ENCODE data around the gene SERPINA12. TPM values are rescaled to one million over a fixed set of nuclear protein-coding genes. Genes with fewer than 3 reads are reported as not detected.

The SERPINA12 gene
- total RNA-seq, 1 experiment from 2014 or later = not detected

DNA sequence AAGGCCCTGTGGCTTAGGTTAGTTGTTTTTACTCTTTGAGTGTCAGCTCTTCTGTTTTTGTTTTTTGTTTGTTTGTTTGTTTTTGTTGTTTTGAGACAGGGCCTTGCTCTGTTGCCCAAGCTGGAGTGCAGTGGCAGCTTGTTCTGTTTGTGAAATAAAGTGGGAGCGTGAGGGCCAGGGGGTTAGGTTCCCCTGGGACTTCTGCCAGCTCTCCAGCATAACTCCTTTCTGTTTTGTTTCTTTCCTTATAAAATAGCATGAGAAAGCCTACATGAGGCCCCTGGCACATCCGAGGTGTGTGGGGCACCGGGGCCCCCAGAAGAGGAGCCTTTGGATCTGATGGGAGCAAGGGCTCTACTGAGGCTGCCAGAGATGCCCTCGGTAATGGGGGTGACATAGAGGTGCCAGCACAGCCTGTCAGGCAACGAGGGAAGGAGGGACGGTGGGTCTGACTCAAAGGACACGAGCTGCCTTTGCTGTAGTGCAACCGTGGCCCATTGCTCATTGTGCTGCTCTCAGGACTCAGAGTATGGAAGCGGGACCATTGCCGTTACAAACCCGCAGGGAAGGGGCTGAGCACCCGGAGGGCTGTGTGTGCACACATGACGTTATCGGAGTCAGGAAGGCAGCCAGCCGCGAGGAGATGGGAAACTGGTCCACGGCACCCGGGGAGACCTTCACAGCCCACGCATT, 47.6 kb downstream of the SERPINA12 start:
- intact Hi-C loops (cut with micrococcal nuclease) = no loop called here
- H3K27me3 ChIP-seq (ENCODE audit: insufficient read depth, low read length) = peaks cover 14% of the 10 kb centered on the region
- DNase-seq (ENCODE audit: low read depth, low spot score) (no peak), ATAC-seq (no peak)
- H2AFZ ChIP-seq (ENCODE audit: low read depth, low read length, poor library complexity, severe bottlenecking) = no peak overlapping the region
- no TSS peak for BruUV-seq (replicated peaks)
- H3K4me2 ChIP-seq (ENCODE audit: low read length) = no peak overlapping the region
- no peak overlapping the region for H3K27ac ChIP-seq (ENCODE audit: low read depth, low read length)
- ChIA-PET POLR2A (no interaction called here), RAD21 (ENCODE audit: low non-redundant PET in 1 of 2, low total read pairs in 2 of 2, uncharacterized antibody in 2 of 2, unreplicated experiment in 2 of 2) (no interaction called here), CTCF (interaction anchor here (0.8 kb wide), 1 partner anchor 28 kb away, joined by 4 read pairs; no protein-coding TSS in a partner anchor)
- no peak for TF ChIP-seq CBX3 (IDR thresholded peaks at IDR 0.05; ENCODE audit: low read depth)
- TF ChIP-seq ELF1 (IDR thresholded peaks at IDR 0.05; ENCODE audit: borderline replicate concordance, low read depth) = no peak
- TF ChIP-seq ZNF274 (IDR thresholded peaks at IDR 0.05; ENCODE audit: low read depth, low read length) = no peak
- TF ChIP-seq SIN3A (IDR thresholded peaks at IDR 0.05; ENCODE audit: low read depth) = no peak
- TF ChIP-seq, protein P1, sequence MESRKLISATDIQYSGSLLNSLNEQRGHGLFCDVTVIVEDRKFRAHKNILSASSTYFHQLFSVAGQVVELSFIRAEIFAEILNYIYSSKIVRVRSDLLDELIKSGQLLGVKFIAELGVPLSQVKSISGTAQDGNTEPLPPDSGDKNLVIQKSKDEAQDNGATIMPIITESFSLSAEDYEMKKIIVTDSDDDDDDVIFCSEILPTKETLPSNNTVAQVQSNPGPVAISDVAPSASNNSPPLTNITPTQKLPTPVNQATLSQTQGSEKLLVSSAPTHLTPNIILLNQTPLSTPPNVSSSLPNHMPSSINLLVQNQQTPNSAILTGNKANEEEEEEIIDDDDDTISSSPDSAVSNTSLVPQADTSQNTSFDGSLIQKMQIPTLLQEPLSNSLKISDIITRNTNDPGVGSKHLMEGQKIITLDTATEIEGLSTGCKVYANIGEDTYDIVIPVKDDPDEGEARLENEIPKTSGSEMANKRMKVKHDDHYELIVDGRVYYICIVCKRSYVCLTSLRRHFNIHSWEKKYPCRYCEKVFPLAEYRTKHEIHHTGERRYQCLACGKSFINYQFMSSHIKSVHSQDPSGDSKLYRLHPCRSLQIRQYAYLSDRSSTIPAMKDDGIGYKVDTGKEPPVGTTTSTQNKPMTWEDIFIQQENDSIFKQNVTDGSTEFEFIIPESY (IDR thresholded peaks at IDR 0.05; ENCODE audit: extremely low read depth, insufficient replicate concordance, low read length) = no peak
- TF ChIP-seq POLR2A (IDR thresholded peaks at IDR 0.05; ENCODE audit: borderline replicate concordance, extremely low read depth, insufficient read depth, insufficient read length) = no peak
- TF ChIP-seq, protein P2, sequence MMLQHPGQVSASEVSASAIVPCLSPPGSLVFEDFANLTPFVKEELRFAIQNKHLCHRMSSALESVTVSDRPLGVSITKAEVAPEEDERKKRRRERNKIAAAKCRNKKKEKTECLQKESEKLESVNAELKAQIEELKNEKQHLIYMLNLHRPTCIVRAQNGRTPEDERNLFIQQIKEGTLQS (IDR thresholded peaks at IDR 0.05) = no peak
- no peak for TF ChIP-seq JUND (IDR thresholded peaks at IDR 0.05)
- TF ChIP-seq, protein P3, sequence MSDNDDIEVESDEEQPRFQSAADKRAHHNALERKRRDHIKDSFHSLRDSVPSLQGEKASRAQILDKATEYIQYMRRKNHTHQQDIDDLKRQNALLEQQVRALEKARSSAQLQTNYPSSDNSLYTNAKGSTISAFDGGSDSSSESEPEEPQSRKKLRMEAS (IDR thresholded peaks at IDR 0.05) = no peak
- TF ChIP-seq, protein P4, sequence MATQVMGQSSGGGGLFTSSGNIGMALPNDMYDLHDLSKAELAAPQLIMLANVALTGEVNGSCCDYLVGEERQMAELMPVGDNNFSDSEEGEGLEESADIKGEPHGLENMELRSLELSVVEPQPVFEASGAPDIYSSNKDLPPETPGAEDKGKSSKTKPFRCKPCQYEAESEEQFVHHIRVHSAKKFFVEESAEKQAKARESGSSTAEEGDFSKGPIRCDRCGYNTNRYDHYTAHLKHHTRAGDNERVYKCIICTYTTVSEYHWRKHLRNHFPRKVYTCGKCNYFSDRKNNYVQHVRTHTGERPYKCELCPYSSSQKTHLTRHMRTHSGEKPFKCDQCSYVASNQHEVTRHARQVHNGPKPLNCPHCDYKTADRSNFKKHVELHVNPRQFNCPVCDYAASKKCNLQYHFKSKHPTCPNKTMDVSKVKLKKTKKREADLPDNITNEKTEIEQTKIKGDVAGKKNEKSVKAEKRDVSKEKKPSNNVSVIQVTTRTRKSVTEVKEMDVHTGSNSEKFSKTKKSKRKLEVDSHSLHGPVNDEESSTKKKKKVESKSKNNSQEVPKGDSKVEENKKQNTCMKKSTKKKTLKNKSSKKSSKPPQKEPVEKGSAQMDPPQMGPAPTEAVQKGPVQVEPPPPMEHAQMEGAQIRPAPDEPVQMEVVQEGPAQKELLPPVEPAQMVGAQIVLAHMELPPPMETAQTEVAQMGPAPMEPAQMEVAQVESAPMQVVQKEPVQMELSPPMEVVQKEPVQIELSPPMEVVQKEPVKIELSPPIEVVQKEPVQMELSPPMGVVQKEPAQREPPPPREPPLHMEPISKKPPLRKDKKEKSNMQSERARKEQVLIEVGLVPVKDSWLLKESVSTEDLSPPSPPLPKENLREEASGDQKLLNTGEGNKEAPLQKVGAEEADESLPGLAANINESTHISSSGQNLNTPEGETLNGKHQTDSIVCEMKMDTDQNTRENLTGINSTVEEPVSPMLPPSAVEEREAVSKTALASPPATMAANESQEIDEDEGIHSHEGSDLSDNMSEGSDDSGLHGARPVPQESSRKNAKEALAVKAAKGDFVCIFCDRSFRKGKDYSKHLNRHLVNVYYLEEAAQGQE (IDR thresholded peaks at IDR 0.05; ENCODE audit: low read depth) = no peak
- H3K9me3 ChIP-seq (ENCODE audit: control insufficient read depth in 1 of 2, insufficient read depth in 1 of 2, low read depth in 1 of 2, low read length in 2 of 2) = no peaks in the 10 kb centered on the region
- no peaks in the 10 kb centered on the region for H3K36me3 ChIP-seq (ENCODE audit: control insufficient read depth in 1 of 2, insufficient read depth in 2 of 2, low read length in 2 of 2)
- H3K4me3 ChIP-seq (replicated peaks in 1 of 2; ENCODE audit: low read depth in 1 of 2, low read length in 2 of 2) = no peak overlapping the region
- H3K79me2 ChIP-seq (ENCODE audit: insufficient read depth, low read length) = no peaks in the 10 kb centered on the region
- no peaks in the 10 kb centered on the region for H3K9me2 ChIP-seq (ENCODE audit: insufficient read depth)
- no peak overlapping the region for H3K9ac ChIP-seq (ENCODE audit: low read length)
- H4K20me1 ChIP-seq (ENCODE audit: insufficient read depth) = no peaks in the 10 kb centered on the region
- H3K4me1 ChIP-seq (ENCODE audit: control insufficient read depth in 1 of 2, insufficient read depth in 2 of 2, low read length in 2 of 2) = no peaks in the 10 kb centered on the region

Measured in HCT116 (cell line).